Measurements from ENCODE around the gene TCOF1. TPM values are rescaled to one million over a fixed set of nuclear protein-coding genes. Genes with fewer than 3 reads are reported as not detected.

Gene TCOF1
- total and polyA plus RNA-seq, 2 experiments from 2014 or later, result 86.8 to 165 TPM

DNA sequence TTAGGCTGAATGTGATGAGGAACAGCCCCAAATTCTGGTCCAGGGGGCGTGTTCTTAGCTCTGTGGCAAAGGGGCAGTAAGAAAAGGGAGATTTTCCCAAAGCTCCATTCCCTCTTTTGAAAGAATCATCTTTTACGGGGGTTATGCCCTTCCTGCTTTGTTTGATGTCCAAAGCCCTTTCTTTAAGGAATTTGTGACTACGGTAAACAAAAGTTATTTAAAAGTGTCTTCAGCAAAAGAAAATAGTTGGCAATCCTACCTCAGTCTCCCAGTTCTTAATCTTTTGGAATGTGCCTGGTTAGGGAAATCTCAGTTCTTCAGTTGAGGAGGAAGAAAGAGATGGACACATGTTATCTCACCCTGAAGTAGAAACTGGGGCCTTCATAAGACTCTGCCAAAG lies 30.4 kb upstream of the TCOF1 start:
- Histone ChIP-seq H3F3A (replicated peaks; ENCODE audit: low read depth) (no peaks in the 10 kb centered on the region), H3K36me3 (ENCODE audit: insufficient read depth) (no peaks in the 10 kb centered on the region), H3K27ac (ENCODE audit: low read depth) (no peak overlapping the region), H2AFZ (peak overlapping the region; percentile 80), H3K4me2 (no peak overlapping the region), H3K4me1 (ENCODE audit: insufficient read depth) (no peaks in the 10 kb centered on the region), H3K9me2 (ENCODE audit: insufficient read depth) (no peaks in the 10 kb centered on the region), H3K79me2 (replicated peaks; ENCODE audit: insufficient read depth) (no peaks in the 10 kb centered on the region), H3K4me3 (no peak overlapping the region), H4K20me1 (replicated peaks; ENCODE audit: insufficient read depth) (no peaks in the 10 kb centered on the region), H3K27me3 (ENCODE audit: insufficient read depth) (no peaks in the 10 kb centered on the region)
- no peak for TF ChIP-seq ZNF331 (CRISPR knock-in tag; IDR thresholded peaks at IDR 0.05; ENCODE audit: low read depth)
- TF ChIP-seq REST (IDR thresholded peaks at IDR 0.05; ENCODE audit: unreplicated experiment), result no peak
- TF ChIP-seq CTCF (conservative IDR thresholded peaks at IDR 0.05; ENCODE audit: low read depth in 2 of 2), result no peak
- no peak for TF ChIP-seq NANOG (IDR thresholded peaks at IDR 0.05; ENCODE audit: borderline replicate concordance)
- no peak for TF ChIP-seq POLR2AphosphoS5 (IDR thresholded peaks at IDR 0.05; ENCODE audit: low read depth)
- TF ChIP-seq EZH2 (IDR thresholded peaks at IDR 0.05; ENCODE audit: low read depth, unreplicated experiment), result no peak
- TF ChIP-seq EZH2phosphoT487 (IDR thresholded peaks at IDR 0.05; ENCODE audit: unreplicated experiment), result no peak
- TF ChIP-seq ZNF114 (CRISPR knock-in tag; IDR thresholded peaks at IDR 0.05), result no peak
- TF ChIP-seq ETS1 (IDR thresholded peaks at IDR 0.05), result no peak
- no peak for TF ChIP-seq STAT1 (IDR thresholded peaks at IDR 0.05; ENCODE audit: unreplicated experiment)
- no peak for TF ChIP-seq JUNB (IDR thresholded peaks at IDR 0.05; ENCODE audit: unreplicated experiment)
- TF ChIP-seq ZNF462 (CRISPR knock-in tag; IDR thresholded peaks at IDR 0.05), result no peak
- TF ChIP-seq CREB1 (CRISPR knock-in tag; IDR thresholded peaks at IDR 0.05; ENCODE audit: low read depth), result no peak
- Mint-ChIP-seq H3K27me3 (ENCODE audit: insufficient read depth, low read depth, poor library complexity) (peaks cover 5% of the 10 kb centered on the region), H3K36me3 (ENCODE audit: low read depth) (no peaks in the 10 kb centered on the region), H3K4me1 (peaks cover 2% of the 10 kb centered on the region; the same call in 1 of the 3 replicates), H3K9me3 (no peaks in the 10 kb centered on the region), H3K4me3 (no peak overlapping the region; the same call in 2 of the 3 replicates), H3K27ac (no peak overlapping the region)
- ATAC-seq (no peak), DNase-seq (ENCODE audit: low spot score) (no peak)

Measured in GM23338 (cell line).